ENCODE measurements around the gene MT1B.

Gene MT1B

DNA sequence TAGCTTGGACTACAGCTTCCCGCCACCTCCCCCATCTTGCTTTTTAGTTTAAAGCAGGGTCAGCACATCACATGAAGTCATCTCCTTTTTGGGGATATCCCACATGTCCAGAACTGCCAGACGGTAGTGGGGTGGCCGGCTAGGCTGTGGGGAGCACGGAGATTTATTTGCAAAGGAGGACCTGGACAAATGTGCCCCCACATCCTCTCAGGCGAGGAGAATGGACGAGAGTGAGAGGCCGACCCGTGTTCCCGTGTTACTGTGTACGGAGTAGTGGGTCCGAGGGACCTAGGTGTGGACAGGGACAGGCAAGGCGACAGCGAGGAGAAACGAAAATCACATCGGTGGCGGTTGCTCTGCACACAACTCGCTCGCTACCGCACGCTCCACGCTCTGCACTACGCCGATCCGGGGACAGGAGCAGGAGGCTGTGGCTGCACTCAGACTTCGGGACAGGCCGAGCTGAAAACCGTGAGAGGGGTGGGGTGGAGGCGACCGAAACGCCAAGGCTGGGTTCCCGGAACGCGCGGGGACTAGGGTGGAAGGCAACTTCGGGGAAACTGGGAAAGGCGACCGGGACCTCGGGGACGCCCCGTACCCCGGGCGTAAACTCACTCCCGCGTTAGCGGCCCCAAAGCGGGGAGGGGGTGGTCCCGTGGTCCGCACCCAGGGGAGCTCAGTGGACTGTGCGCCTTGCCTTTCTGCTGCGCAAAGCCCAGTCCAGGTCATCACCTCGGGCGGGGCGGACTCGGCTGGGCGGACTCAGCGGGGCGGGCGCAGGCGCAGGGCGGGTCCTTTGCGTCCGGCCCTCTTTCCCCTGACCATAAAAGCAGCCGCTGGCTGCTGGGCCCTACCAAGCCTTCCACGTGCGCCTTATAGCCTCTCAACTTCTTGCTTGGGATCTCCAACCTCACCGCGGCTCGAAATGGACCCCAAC is 13.6 kb upstream of the MT1B start, which contains the start of gene MT1A:
MT1A (plus strand) TSS at position 853 of the 937 bp plus-strand sequence; CDS start at position 926, 73 bp downstream.
- TF ChIP-seq, protein P1, sequence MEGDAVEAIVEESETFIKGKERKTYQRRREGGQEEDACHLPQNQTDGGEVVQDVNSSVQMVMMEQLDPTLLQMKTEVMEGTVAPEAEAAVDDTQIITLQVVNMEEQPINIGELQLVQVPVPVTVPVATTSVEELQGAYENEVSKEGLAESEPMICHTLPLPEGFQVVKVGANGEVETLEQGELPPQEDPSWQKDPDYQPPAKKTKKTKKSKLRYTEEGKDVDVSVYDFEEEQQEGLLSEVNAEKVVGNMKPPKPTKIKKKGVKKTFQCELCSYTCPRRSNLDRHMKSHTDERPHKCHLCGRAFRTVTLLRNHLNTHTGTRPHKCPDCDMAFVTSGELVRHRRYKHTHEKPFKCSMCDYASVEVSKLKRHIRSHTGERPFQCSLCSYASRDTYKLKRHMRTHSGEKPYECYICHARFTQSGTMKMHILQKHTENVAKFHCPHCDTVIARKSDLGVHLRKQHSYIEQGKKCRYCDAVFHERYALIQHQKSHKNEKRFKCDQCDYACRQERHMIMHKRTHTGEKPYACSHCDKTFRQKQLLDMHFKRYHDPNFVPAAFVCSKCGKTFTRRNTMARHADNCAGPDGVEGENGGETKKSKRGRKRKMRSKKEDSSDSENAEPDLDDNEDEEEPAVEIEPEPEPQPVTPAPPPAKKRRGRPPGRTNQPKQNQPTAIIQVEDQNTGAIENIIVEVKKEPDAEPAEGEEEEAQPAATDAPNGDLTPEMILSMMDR (IDR thresholded peaks at IDR 0.05): no peak

DNA sequence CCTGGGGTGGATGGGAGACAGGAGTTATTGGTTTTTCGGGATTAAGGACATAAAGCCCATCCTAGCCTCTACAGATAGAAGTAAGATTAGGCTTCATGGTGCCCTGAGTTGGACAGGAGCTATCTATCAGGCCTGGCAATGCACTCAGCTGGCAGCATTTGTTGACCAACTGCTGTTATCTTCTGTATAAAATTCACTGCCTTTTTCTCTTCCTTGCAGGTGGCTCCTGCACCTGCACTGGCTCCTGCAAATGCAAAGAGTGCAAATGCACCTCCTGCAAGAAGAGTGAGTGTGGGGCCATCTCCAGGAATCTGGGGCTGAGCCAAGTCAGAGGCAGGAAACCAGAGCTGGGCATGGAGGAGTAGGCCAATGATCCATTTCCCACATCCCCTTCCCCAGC is 12.6 kb upstream of the MT1B start:
- TF ChIP-seq, protein P1 (IDR thresholded peaks at IDR 0.05): no peak

DNA sequence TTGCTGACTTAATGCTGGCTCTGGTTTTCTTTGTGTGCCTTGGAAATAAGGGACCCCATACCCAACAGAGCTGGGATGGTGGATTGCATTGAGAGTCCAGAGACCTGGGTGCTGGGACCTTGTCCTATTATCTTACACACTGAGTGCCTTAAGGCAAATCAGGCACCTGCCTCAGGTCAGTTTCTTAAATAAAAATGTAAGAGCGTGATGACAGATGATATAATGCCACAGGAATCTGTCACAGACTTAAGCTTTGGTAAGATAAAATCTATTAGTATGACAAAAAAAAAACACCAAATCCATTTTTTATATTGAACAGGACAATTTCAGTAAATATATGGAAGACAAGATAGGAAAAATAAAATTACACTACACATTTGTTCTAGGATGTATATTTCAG is 11.6 kb upstream of the MT1B start:
- TF ChIP-seq, protein P1 (IDR thresholded peaks at IDR 0.05): no peak

DNA sequence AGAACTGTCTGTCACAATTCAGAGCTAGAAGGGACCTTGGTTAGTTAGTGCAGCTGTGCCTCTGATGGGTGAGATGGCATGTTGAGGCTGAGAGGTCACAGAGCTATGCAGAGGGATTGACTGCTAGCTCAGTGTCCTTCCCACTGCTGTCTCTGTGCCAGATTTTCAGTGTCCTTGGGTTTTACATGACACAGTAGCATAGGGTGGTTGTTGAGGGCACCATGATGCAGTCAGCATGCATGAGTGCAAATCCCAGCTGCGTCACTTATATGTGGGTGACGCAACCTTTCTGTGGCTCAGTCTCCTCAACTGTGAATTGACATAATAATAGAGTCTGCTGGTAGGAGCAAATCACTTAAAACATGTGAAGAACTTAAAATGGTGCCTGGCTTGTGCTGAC is 10.5 kb upstream of the MT1B start:
- TF ChIP-seq, protein P1 (IDR thresholded peaks at IDR 0.05): no peak

DNA sequence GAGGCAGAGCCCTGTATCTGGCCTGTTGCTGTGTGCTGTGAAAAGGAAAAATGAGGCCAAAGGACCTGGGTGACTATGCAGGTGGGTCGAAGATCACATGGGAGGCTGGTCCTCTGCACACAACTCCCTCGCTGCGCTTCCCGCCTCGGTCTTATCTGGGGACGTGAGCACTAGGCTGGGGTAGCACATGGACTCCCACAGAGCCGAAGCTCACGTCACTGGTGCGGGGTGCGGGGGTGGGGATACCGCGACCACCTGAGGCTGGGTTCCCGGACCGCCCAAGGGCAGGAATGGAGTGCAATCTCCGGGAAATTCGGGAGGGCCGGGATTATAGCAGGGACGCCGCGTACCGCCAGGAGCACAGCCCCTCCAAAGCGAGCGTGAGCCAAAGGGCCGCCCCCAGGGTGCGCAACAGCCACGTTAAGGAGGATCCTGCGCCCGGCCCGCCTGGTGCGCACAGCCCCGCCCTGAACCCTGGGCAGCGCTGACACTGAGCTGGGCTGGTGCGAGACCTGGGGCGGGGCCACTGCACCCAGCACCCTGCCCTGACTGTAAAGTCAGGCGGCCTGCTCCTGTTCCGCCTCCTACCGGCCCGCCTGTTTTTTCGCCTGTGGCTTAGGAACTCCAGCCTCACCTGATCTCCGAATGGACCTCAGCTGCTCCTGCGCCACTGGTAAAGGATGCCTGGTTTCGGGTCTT is 8.5 kb upstream of the MT1B start:
- TF ChIP-seq, protein P1 (IDR thresholded peaks at IDR 0.05): peak; percentile 55

DNA sequence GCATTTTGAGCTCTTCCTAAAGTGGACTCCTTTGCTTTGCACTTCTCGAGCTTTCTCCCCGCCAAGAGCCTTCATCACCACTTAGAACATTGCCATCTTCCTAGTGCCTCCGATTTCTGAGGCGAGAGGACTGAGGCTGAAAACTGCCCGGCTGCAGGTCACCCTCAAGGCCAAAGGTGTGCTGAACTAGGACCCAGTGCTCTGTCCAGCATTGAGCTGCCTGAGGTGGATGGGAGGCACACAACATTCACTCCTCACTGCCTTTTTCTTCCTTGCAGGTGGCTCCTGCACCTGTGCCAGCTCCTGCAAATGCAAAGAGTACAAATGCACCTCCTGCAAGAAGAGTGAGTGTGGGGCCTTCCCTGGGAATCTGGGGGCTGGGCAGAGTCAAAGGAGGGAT is 7.9 kb upstream of the MT1B start:
- TF ChIP-seq, protein P1 (IDR thresholded peaks at IDR 0.05): no peak

DNA sequence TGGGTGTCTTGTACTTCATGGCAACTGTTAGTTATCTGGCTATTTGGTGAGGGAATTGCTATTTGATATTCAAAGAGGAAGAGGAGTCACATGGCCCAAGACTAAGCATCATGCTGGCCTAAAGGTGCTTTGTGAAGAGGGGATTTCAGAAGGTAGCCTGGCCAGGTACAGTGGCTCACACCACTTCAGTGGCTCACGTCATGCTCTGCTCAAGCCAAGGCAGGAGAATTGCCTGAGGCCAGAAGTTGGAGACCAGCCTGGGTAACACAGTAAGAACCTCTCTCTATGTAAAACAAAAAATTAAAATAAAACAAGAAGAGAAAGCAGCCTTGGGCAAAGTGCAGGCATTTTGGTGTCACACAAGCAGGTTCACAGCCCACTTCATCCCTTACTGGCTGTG is 6.4 kb upstream of the MT1B start:
- TF ChIP-seq, protein P1 (IDR thresholded peaks at IDR 0.05): no peak
